Endothelial cell of umbilical vein (primary cell): ENCODE measurements around the gene CHRM2. TPM values are rescaled to one million over a fixed set of nuclear protein-coding genes. Genes with fewer than 3 reads are reported as not detected.

Experiments used
- BruUV-seq: library from RNA; stranded (reverse); fragments of 400-500 nt; replicated peaks from 2 replicates; lab custom pipeline; 2021; lab: Mats Ljungman, UMichigan
- CTCF ChIA-PET: fragments of 300-600, 350-600 bp; sonication (Branson Sonifier 250); formaldehyde crosslinking; loops from one replicate; lab custom pipeline; 2021; ENCODE audit warnings: antibody characterized with exemption, inconsistent platforms; lab: Charles Lee
- POLR2A ChIA-PET: fragments of 300-600, 350-600 bp; sonication (Branson Sonifier 250); formaldehyde crosslinking; loops from one replicate; lab custom pipeline; 2021; ENCODE audit warnings: antibody characterized with exemption, inconsistent platforms; lab: Charles Lee
- DNase-seq: peaks from one replicate; pipeline ENCODE4 v3.0.0-alpha.2; 2011; ENCODE audit warnings: low read depth, low spot score
- FAIRE-seq: peaks from 2 replicates; lab custom pipeline; 2011; peaks lifted over from hg19 to GRCh38; lab: Jason Lieb, UNC
- H2AFZ ChIP-seq: 2 replicates; pipeline ENCODE4 v1.6.0; 2012; ENCODE audit warnings: low read depth, low read length, control low read depth, inconsistent platforms
- H3K27ac ChIP-seq: 2 replicates; pipeline ENCODE4 v1.5.1; 2011; ENCODE audit warnings: low read depth, mild to moderate bottlenecking, control low read depth, low read length, moderate library complexity; ENCODE audit not compliant: insufficient read depth
- H3K27me3 ChIP-seq, 2 experiments: 2 replicates each; pipeline versions ENCODE4 v1.6.0 to v1.6.1; 2011; ENCODE audit warnings: low read length in 2 of 2, mixed read lengths in 1 of 2; ENCODE audit not compliant: control insufficient read depth in 2 of 2, insufficient read depth in 2 of 2
- H3K36me3 ChIP-seq, 2 experiments: 2 replicates in 1 of 2; 3 replicates in 1 of 2; pipeline ENCODE4 v1.5.1; 2011; ENCODE audit warnings: low read length in 2 of 2, mild to moderate bottlenecking in 1 of 2, moderate library complexity in 1 of 2; ENCODE audit not compliant: control insufficient read depth in 2 of 2, insufficient read depth in 2 of 2; ENCODE audit errors: extremely low read depth in 1 of 2
- H3K4me1 ChIP-seq: 3 replicates; pipeline ENCODE4 v1.5.1; 2011; ENCODE audit warnings: mild to moderate bottlenecking, low read length; ENCODE audit not compliant: control insufficient read depth, insufficient read depth; ENCODE audit errors: extremely low read depth
- H3K4me2 ChIP-seq: 2 replicates; pipeline ENCODE4 v1.6.1; 2011; ENCODE audit warnings: low read length, control low read depth, mixed read lengths; ENCODE audit not compliant: insufficient read depth
- H3K4me3 ChIP-seq, 3 experiments: fragments of 200-600 bp in 1 of 3; sonication (generic), shearing (Covaris generic) in 1 of 3; replicated peaks in 1 of 3; 2 replicates each; pipeline ENCODE4 v1.5.1; 2011 to 2016; ENCODE audit warnings: control low read depth in 3 of 3, low read length in 3 of 3, mild to moderate bottlenecking in 2 of 3, inconsistent platforms in 1 of 3, low read depth in 1 of 3, moderate library complexity in 1 of 3; ENCODE audit not compliant: insufficient read depth in 1 of 3
- H3K79me2 ChIP-seq: 2 replicates; pipeline ENCODE4 v1.6.0; 2012; ENCODE audit warnings: low read length, inconsistent platforms; ENCODE audit not compliant: control insufficient read depth, insufficient read depth
- H3K9ac ChIP-seq: replicated peaks from 2 replicates; pipeline ENCODE3; 2011; ENCODE audit warnings: low read length, control low read depth; ENCODE audit not compliant: insufficient read depth; ENCODE audit errors: extremely low read depth
- H3K9me1 ChIP-seq: replicated peaks from 3 replicates; pipeline ENCODE4 v1.6.0; 2011; ENCODE audit warnings: mild to moderate bottlenecking, low read length; ENCODE audit not compliant: control insufficient read depth, insufficient read depth; ENCODE audit errors: extremely low read depth
- H3K9me3 ChIP-seq: replicated peaks from 2 replicates; pipeline ENCODE4 v1.5.1; 2012; ENCODE audit warnings: low read length, inconsistent platforms; ENCODE audit not compliant: control insufficient read depth, insufficient read depth
- H4K20me1 ChIP-seq: replicated peaks from 2 replicates; pipeline ENCODE3; 2011; ENCODE audit warnings: mild to moderate bottlenecking, low read length; ENCODE audit not compliant: control insufficient read depth, insufficient read depth; ENCODE audit errors: extremely low read depth
- CTCF ChIP-seq, 2 donors: IDR thresholded peaks; 1 replicate in 1 of 2; 2 replicates in 1 of 2; pipeline ENCODE4 v1.5.1; 2011; ENCODE audit warnings: low read length in 2 of 2, mild to moderate bottlenecking in 2 of 2, moderate library complexity in 2 of 2, control low read depth in 1 of 2, inconsistent platforms in 1 of 2, low read depth in 1 of 2; ENCODE audit not compliant: insufficient read depth in 1 of 2; ENCODE audit errors: extremely low read depth in 1 of 2
- EZH2 ChIP-seq: IDR thresholded peaks from 2 replicates; pipeline ENCODE4 v1.6.1; 2012; ENCODE audit warnings: borderline replicate concordance, low read depth, mild to moderate bottlenecking, moderate library complexity, low read length, inconsistent platforms; ENCODE audit not compliant: severe bottlenecking
- FOS ChIP-seq: IDR thresholded peaks from 2 replicates; pipeline ENCODE4 v1.6.1; 2011; ENCODE audit warnings: mild to moderate bottlenecking, low read length, moderate library complexity, borderline replicate concordance; ENCODE audit not compliant: insufficient read depth
- GATA2 ChIP-seq: IDR thresholded peaks from 2 replicates; pipeline ENCODE4 v1.7.0; 2011; ENCODE audit warnings: low read depth, mild to moderate bottlenecking, moderate library complexity, mixed read lengths, low read length; ENCODE audit not compliant: insufficient read length, insufficient read depth
- JUN ChIP-seq: IDR thresholded peaks from 2 replicates; pipeline ENCODE4 v1.6.1; 2011; ENCODE audit warnings: borderline replicate concordance, low read depth; ENCODE audit not compliant: insufficient read length, insufficient read depth
- MAX ChIP-seq: IDR thresholded peaks from 2 replicates; pipeline ENCODE4 v1.6.1; 2011; ENCODE audit not compliant: insufficient read depth, insufficient read length
- MYC ChIP-seq: IDR thresholded peaks from one replicate; pipeline ENCODE4 v1.6.1; 2011; ENCODE audit warnings: mild to moderate bottlenecking, low read depth, low read length
- POLR2A ChIP-seq: IDR thresholded peaks from 2 replicates; pipeline ENCODE4 v1.6.1; 2012; ENCODE audit warnings: low read depth, mild to moderate bottlenecking, control low read depth, low read length
- POLR2AphosphoS5 ChIP-seq: IDR thresholded peaks from 2 replicates; pipeline ENCODE4 v1.6.1; 2012; ENCODE audit warnings: low read depth, mild to moderate bottlenecking, control low read depth, low read length, moderate library complexity; ENCODE audit not compliant: insufficient read depth
- dilution Hi-C: fragments of 300-500 bp; cut with MboI; formaldehyde crosslinking; loops from one replicate; pipeline ENCODE4 v1.15.0; 2019; ENCODE audit warnings: low sequenced_read_pairs; ENCODE audit not compliant: extremely low pct_ligation_motif_present
- intact Hi-C: fragments of 100-400 bp; cut with micrococcal nuclease; formaldehyde crosslinking; loops from one replicate; pipeline ENCODE4 v1.10.0; 2022
- polyA plus RNA-seq, 4 experiments: library from polyadenylated mRNA; depleted of rRNA in 3 of 4; stranded (reverse) in 3 of 4; unstranded in 1 of 4; fragments of >200 nt; gene quantifications; 2 replicates each; pipeline versions ENCODE4 v1.2.1 to v1.2.3, GENCODE V29; 2011 to 2012; ENCODE audit warnings: missing spikeins in 1 of 4
- total RNA-seq: library from RNA; stranded (reverse); gene quantifications from 2 replicates; pipeline ENCODE4 v1.2.3, GENCODE V29; 2021

CHRM2 gene
- total and polyA plus RNA-seq, 2 donors (not counting 3 experiments of a cell fraction or from before 2014, with no cell fraction given) = not detected

DNA sequence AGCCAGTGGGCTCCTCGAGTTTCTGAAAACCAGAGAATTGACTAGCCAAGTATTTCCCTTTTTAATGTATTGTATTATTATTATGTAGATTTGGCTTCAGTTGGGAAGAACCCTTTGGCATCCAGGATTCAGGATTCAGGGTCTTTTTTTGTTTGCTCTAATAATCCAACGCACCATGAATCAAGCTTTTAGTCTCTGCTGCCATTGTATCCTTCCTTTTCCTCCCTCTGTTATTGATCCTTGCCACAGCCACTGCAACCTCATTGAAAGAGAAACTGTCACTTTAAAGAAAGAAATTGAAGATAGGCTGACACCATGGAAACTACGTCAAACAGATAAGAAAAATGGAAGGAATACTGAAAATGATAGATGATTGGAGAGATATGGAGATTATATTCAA lies 150.0 kb downstream of the CHRM2 start:
- Histone ChIP-seq H3K27me3 (no peaks in the 10 kb centered on the region), H3K9me1 (no peaks in the 10 kb centered on the region), H3K27ac (no peak overlapping the region), H2AFZ (no peak overlapping the region), H3K4me2 (no peak overlapping the region), H3K4me3 (no peak overlapping the region), H3K9ac (no peak overlapping the region), H3K9me3 (no peaks in the 10 kb centered on the region), H3K4me1 (no peaks in the 10 kb centered on the region), H4K20me1 (no peaks in the 10 kb centered on the region), H3K36me3 (no peaks in the 10 kb centered on the region), H3K79me2 (no peaks in the 10 kb centered on the region)
- dilution Hi-C loops (no loop called here), intact Hi-C loops (no loop called here)
- no peak for FAIRE-seq
- no peak for DNase-seq
- ChIA-PET POLR2A (no interaction called here), CTCF (no interaction called here)
- no peak for TF ChIP-seq JUN
- no peak for TF ChIP-seq POLR2AphosphoS5
- no peak for TF ChIP-seq POLR2A
- TF ChIP-seq MYC = no peak
- no peak for TF ChIP-seq FOS
- TF ChIP-seq MAX = no peak
- BruUV-seq = no TSS peak

DNA sequence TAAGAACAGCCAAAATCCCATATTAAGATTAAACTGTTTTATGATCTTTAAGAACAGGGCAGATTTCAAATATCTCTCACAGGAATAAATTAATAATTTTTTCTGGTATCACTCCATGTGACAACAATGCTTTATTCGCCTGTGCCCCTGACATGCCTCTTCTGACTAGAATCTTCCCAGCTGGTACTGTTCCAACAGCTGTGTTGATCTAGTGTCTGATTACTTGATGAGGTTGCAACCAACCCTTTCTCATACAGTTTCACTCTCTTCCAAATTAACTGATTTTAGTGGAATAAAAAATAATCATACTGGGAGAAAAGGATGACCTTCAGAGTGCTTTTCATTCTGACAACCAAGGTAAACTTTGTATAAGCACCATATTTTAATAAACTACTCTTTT lies 151.9 kb downstream of the CHRM2 start:
- POLR2A ChIA-PET = no interaction called here
- Histone ChIP-seq H4K20me1 (no peaks in the 10 kb centered on the region), H3K4me3 (no peak overlapping the region), H3K4me2 (no peak overlapping the region), H2AFZ (no peak overlapping the region), H3K79me2 (no peaks in the 10 kb centered on the region), H3K27ac (no peak overlapping the region), H3K9ac (no peak overlapping the region), H3K4me1 (no peaks in the 10 kb centered on the region), H3K36me3 (no peaks in the 10 kb centered on the region), H3K9me1 (no peaks in the 10 kb centered on the region), H3K9me3 (no peaks in the 10 kb centered on the region), H3K27me3 (no peaks in the 10 kb centered on the region)
- intact Hi-C loops (no loop called here), dilution Hi-C loops (no loop called here)
- no TSS peak for BruUV-seq
- DNase-seq (no peak), FAIRE-seq (no peak)
- TF ChIP-seq MYC (no peak), CTCF (IDR thresholded peaks at IDR 0.05; ENCODE audit: extremely low read depth in 1 of 2, insufficient read depth in 1 of 2, low read depth in 1 of 2, low read length in 2 of 2) (no peak), EZH2 (no peak), POLR2AphosphoS5 (no peak), JUN (no peak), MAX (no peak), POLR2A (no peak), FOS (no peak), GATA2 (no peak)
- CTCF ChIA-PET = no interaction called here
